ENCODE results near the gene CDH22.
A peak's percentile ranks its signal among the peaks of the same experiment; 100 is the strongest.

Gene CDH22

GRCh38 chr20:46327557-46327956, 19.3 kb upstream of the CDH22 start:
- no peak for TF ChIP-seq CTCF (conservative IDR thresholded peaks at IDR 0.05)
- H3K27ac ChIP-seq, result no peak overlapping the region

- no peak overlapping the region for H3K27ac ChIP-seq
- TF ChIP-seq CTCF (conservative IDR thresholded peaks at IDR 0.05), result no peak
Observed at GRCh38 chr20:46325789-46326188, 17.5 kb upstream of the CDH22 start.

GRCh38 chr20:46324960-46325703, 16.8 kb upstream of the CDH22 start:
- TF ChIP-seq CTCF (conservative IDR thresholded peaks at IDR 0.05), result peak; percentile 65
- H3K27ac ChIP-seq, result no peak overlapping the region

- TF ChIP-seq CTCF (conservative IDR thresholded peaks at IDR 0.05), result no peak
- no peak overlapping the region for H3K27ac ChIP-seq
Observed at GRCh38 chr20:46324379-46324778, 16.1 kb upstream of the CDH22 start.

- no peak for TF ChIP-seq CTCF (conservative IDR thresholded peaks at IDR 0.05)
- H3K27ac ChIP-seq, result no peak overlapping the region
Observed at GRCh38 chr20:46323557-46323956, 15.3 kb upstream of the CDH22 start.

- no peak overlapping the region for H3K27ac ChIP-seq
- no peak for TF ChIP-seq CTCF (conservative IDR thresholded peaks at IDR 0.05)
Observed at GRCh38 chr20:46322641-46323040, 14.3 kb upstream of the CDH22 start.

- H3K27ac ChIP-seq, result no peak overlapping the region
- no peak for TF ChIP-seq CTCF (conservative IDR thresholded peaks at IDR 0.05)
Observed at GRCh38 chr20:46317685-46318177, 9.4 kb upstream of the CDH22 start.

Data from VCaP (cell line).